NCI-H187 (cell line): Measurements from ENCODE around the gene DGCR2.
"Not testable (repeated sequence)": the region's sequence is repeated elsewhere in the genome, so short reads cannot be mapped to it uniquely, and the experiment has no call there.

Experiments used
- DNase-seq, 2 experiments: peaks; one replicate each; lab custom pipeline; 2025; lab: John Stamatoyannopoulos, UW

The DGCR2 gene

GRCh38 chr22:19042285-19043120 is 79.7 kb downstream of the DGCR2 start:
- DNase-seq: peak in 1 of 2 experiments; percentile 22

GRCh38 chr22:19041704-19042074 is 80.5 kb downstream of the DGCR2 start:
- DNase-seq: no peak

- DNase-seq: no peak
These were observed 81.1 kb downstream of the DGCR2 start for GRCh38 chr22:19040888-19041703.

- DNase-seq: no peak
These were observed 81.8 kb downstream of the DGCR2 start for GRCh38 chr22:19040391-19040861.

GRCh38 chr22:19039796-19040280 is 82.4 kb downstream of the DGCR2 start:
- no peak for DNase-seq

- DNase-seq: no peak
These were observed 82.8 kb downstream of the DGCR2 start for GRCh38 chr22:19039448-19039780.

GRCh38 chr22:19038728-19039447 is 83.3 kb downstream of the DGCR2 start:
- no peak for DNase-seq

- no peak for DNase-seq
These were observed 84.1 kb downstream of the DGCR2 start for GRCh38 chr22:19038164-19038546.

GRCh38 chr22:19037282-19038163 is 84.7 kb downstream of the DGCR2 start:
- no peak for DNase-seq

GRCh38 chr22:19036523-19037273 is 85.5 kb downstream of the DGCR2 start:
- DNase-seq: no peak

- no peak for DNase-seq
These were observed 86.0 kb downstream of the DGCR2 start for GRCh38 chr22:19036229-19036522.

- no peak for DNase-seq
These were observed 86.6 kb downstream of the DGCR2 start for GRCh38 chr22:19035474-19036228.

- DNase-seq: not testable (repeated sequence)
These were observed 87.1 kb downstream of the DGCR2 start for GRCh38 chr22:19035126-19035473.

- not testable (repeated sequence) for DNase-seq
These were observed 87.5 kb downstream of the DGCR2 start for GRCh38 chr22:19034724-19035120.

GRCh38 chr22:19034031-19034723 is 88.0 kb downstream of the DGCR2 start:
- not testable (repeated sequence) for DNase-seq

- not testable (repeated sequence) for DNase-seq
These were observed 88.7 kb downstream of the DGCR2 start for GRCh38 chr22:19033568-19033905.

GRCh38 chr22:19032898-19033567 is 89.2 kb downstream of the DGCR2 start:
- DNase-seq: not testable (repeated sequence)

GRCh38 chr22:19032156-19032785 is 89.9 kb downstream of the DGCR2 start:
- not testable (repeated sequence) for DNase-seq

GRCh38 chr22:19030889-19031252 is 91.3 kb downstream of the DGCR2 start:
- not testable (repeated sequence) for DNase-seq
